Activated CD4-positive, alpha-beta T cell treated with anti-CD3 and anti-CD28 coated beads, Interleukin-2, amount 50 U/mL, for 4 hours (primary cell): ENCODE measurements around the gene CPLANE2.
"Not testable (repeated sequence)": the region's sequence is repeated elsewhere in the genome, so short reads cannot be mapped to it uniquely, and the experiment has no call there.

Source experiments
- DNase-seq, 2 experiments: peaks; one replicate each; pipeline ENCODE4 v3.0.0-alpha.2; 2020

Gene CPLANE2, protein sequence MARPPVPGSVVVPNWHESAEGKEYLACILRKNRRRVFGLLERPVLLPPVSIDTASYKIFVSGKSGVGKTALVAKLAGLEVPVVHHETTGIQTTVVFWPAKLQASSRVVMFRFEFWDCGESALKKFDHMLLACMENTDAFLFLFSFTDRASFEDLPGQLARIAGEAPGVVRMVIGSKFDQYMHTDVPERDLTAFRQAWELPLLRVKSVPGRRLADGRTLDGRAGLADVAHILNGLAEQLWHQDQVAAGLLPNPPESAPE

DNA sequence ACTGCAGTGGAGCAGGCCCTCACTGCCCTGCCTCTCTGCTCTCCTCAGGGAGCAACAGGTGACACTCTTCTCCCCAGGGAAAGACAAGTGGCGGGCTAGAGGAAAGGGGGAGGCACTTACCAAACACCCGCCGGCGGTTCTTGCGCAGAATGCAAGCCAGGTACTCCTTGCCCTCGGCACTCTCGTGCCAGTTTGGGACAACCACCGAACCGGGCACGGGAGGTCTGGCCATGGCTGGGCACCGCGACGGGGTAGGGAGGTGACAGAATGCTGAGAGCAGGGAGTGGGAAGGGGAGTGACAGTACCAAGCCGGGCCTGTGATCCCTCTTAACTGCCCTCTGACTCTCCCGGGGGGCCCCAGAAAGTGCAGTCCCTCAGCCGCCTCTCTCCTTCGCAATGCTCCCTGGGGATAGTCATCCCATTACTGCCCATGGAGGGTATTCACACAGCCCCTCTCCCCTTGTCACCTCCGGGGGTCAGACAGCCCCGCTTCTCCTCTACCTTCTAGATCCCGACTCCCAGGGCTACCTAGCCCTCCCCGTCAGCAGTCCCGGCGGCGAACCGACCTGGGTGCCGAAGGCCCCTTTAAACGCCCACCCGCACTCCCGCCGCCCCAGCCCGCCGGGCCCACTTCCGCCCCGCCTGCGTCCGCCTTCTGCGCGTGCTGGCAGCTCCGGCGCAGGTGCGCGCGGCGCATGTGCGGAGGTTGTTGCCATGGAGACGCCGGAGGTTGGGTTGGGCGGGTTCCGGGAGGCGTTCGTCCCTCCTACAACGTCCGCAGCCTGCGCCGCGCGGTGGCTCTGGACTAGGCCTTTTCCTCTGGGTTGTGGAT is at the start of gene CPLANE2:
Gene CPLANE2, minus strand, starts transcription at position 673 of the 832 bp plus-strand sequence. Its CDS starts 441 bp downstream, at position 232.
- DNase-seq, result peak; percentile 93

DNA sequence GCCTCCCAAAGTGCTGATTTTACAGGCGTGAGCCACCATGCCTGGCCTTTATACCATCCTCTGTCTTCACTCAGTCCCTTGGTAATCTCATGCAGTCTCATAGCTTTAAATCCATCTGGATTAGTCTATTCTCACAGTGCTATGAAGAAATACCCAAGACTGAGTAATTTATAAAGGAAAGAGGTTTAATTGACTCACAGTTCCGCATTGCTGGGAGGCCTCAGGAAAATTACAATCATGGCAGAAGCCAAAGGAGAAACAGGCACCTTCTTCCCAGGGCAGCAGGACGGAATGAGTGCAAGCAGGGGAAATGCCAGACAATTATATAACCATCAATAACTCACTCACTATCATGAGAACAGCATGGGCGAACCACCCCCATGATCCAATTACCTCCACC is 49.1 kb upstream of the CPLANE2 start:
- DNase-seq, result no peak

DNA sequence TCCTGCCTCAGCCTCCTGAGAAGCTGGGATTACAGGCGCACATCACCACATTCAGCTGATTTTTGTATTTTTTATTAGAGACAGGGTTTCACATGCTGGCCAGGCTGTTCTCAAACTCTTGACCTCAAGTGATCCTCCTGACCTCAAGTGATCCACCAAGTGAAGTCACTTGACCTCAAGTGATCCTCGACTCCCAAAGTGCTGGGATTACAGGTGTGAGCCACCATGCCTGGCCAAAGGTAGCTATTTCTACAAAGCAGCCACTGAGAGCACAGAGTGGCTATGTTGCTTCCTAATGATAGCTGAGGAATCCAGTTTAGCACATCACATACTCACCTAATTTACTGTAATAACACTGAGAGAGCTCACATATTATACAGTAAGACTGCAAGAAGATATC is 44.8 kb upstream of the CPLANE2 start:
- no peak for DNase-seq

DNA sequence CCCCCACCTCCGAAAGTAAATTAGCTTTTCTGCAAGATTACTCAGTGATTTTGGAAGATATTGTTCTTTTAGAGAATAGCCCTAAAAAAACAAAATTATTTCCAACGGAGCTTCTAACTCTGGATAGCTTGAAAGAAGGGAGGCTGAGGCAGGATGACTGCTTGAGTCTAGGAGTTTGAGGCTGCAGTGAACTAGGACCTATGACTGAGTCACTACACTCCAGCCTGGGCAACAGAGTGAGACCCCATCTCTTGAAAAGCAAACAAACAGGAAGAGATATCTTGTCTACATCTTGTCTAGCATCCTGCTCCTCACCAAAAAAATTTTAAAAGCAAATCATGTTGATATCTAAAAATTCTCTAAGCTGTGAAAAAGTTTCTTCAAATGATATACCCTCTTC is 42.2 kb upstream of the CPLANE2 start:
- no peak for DNase-seq

DNA sequence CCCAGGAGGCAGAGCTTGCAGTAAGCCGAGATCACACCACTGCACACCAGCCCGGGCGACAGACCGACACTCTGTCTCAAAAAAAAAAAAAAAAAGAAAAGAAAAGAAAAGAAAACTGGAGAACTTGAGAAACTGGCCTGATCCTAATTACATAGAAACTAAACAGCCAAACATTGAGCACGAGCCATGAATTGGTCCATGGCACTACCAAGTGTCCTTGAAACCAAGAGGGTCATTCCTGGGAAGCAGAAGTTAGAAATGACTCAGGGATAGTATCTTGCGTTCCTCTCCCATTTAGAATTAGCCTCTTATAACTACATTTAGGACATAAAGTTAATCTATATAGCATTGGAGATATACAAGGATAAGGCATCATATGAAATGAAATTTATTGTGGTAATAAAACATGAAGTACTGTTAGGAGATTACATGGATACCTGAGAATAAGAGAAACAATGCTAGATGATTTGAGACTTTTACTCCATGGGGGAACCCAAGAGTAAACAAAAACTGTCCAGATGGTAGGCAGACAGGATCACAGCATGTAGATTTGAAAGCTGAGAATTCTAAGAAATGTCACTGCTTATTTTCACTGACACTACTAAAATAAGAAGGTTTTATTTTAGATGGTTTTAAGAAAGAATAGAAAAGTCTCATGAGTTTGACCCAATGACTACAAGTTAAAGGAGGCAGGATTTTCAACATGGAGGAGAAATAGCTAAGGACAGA is 39.5 kb upstream of the CPLANE2 start:
- no peak for DNase-seq

DNA sequence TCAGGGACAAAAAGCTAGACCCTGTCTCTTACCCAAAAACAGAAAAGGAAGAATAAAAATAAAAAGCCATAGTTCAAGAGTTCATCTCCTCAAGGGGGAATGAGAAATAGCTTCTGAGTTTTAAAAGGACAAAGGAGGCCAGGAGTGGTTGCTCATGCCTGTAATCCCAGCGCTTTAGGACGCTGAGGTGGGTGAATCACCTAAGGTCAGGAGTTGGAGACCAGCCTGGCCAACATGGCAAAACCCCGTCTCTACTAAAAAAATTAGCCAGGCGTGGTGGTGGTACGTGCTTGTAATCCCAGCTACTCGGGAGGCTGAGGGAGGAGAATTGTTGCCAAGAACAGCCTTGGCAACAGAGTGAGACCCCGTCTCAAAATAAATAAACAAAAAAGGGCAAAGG is 38.6 kb upstream of the CPLANE2 start:
- no peak for DNase-seq

DNA sequence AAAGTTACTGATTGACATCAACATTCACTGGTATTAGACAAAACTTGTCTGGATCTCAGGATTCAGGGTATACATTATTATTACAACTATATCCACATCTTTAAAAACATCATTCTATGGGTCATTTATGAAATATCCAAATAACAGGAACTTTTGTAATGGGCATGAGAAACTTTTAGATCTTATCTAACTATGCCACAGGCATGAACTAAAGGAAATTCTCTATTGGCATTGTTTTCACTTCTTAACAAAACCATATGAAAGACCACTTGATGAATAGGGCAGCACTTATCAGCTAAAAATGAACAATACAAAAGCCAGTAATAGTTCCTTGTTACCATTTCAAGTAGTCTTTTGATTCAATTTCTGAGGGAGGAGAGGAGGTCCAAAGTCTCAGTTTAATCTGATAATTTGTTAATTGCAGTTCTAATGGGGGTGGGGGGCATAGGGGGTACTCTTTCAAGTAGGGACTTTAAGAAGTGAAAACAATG is 30.8 kb upstream of the CPLANE2 start:
- DNase-seq, result no peak

DNA sequence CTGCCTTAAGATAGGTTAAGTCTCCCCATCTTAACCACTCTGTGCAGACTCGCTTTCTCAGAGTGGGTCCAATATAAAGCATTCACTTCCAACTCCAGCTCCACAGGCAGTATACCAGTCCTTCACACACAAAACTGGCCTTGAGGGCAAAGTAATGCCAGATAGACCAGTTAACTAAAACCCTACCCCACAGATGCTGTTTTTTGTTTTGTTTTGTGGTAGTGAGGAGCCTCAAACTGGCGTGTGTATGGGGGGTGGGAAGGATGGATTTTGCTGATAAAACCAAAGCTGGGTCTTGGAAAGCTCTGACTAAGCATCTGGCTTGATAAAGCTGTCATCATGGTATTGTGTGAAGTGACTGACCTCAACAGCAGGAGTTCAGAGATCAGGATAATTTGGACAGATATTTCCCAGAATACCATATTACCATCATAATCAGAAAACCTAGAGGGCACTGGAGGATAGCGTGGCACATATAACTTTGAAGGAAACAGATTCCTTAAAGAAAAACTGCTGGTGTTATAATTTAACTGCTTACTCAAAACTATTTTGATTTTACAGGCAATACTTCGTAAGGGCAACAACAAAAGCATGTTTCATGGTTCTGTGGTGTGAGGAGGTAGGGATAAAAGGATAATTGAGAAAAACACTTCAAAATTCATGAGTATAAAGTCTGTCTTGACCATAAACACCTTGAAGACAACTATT is 29.6 kb upstream of the CPLANE2 start:
- no peak for DNase-seq

DNA sequence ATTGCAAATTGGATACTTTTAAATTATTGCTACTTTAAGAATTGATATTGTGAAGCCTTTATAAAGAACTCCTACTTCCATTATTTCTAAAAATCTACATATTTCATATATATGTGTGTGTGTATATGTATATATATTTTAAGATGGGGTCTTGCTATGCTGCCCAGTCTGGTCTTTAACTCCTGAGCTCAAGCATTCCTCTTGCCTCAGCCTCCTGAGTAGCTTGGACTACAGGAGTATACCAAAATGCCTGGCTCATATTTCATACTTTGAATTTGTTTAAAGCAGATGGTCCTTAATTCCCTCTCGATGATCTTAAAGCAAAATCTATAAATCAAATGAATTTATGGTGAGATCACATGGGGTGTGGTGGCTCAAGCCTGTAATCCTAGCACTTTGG is 25.1 kb upstream of the CPLANE2 start:
- DNase-seq, result no peak

DNA sequence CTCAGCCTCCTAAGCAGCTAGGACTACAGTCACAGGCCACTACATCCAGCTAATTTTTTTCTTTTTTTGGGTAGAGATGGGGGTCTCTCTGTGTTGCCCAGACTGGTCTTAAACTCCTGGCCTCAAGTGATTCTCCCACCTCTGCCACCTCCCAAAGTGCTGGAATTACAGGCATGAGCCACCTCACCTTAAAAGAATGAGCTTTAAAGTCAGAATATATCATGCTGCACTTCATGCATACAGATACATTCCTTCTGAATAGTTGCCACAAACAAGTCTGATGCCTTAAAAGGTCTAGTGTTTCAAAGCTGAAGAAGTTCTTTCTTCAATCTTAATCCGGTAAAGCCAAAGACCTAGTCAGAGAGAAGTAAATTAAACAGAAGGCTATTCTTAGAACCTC is 23.8 kb upstream of the CPLANE2 start:
- DNase-seq, result no peak

DNA sequence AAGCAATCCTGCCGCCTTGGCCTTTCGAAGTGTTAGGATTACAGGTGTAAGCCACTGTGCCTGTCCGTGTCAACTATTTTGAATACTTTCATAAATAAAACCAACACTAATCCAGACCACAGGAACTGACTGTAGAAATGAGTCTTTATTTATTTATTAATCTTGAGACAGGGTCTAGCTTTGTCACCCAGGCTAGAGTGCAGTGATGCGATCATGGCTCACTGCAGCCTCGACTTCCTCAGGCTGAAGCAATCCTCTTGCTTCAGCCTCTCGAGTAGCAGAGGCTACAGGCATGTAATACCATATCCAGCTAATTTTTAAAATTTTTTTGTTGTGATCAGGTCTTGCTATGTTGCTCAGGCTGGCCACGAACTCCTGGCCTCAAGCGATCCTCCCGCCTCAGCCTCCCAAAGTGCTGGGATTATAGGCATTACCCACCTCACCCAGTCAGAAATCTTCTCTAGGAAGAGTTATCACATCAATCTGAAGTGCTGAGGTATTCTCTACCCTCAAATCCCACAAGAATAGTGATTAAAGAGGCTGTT is 21.7 kb upstream of the CPLANE2 start:
- DNase-seq, result no peak

DNA sequence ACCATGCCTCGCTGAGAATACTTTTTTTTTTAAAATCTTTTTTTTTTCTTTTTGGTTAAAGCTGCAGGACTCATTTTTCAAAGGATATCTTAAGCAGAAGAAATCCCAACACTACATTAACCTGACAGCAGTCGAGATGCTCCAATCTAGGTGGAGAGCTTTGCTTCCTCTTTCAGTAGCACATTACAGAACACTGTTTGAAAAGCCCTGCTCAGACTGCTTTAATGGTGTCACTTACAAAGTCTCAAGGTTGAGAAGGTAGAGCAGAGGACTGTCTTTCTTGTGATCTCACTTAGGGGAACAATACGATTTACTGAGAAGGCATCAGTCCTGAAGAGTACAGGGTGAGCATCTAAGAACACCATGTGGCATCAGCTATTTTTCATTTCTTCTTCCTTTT is 21.0 kb upstream of the CPLANE2 start:
- no peak for DNase-seq

DNA sequence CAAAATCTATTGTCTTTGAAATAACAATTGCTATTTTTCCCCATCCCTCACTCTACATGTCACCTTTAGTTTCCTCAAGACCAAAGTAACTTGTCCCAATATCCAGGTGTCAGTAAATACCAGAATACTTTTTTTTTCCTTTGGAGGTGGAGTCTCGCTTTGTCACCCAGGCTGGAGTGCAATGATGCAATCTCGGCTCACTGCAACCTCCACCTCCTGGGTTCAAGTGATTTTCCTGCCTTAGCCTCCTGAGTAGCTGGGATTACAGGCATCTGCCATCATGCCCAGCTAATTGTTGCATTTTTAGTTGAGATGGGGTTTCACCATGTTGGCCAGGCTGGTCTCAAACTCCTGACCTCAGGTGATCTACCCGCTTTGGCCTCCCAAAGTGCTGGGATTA is 20.6 kb upstream of the CPLANE2 start:
- DNase-seq, result not testable (repeated sequence)

DNA sequence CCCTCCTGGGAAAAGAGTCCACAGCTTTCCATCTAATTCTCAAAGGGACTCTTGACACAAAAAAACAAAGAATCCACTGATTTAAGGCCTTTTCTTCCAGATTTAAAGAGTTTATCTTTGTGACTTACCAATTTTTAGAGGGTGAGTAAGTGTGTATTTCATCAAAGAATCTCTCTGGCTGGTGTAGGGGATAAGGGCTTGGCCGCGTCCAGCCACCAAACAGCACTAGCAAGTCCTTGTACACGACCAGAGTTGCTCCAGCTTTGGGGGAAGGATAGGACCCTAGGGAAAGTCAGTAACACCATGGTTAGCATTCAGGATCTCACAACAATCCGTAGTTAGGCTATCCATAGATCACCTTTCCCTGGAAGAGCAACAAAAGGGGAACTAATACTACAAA is 19.5 kb upstream of the CPLANE2 start:
- DNase-seq, result no peak

DNA sequence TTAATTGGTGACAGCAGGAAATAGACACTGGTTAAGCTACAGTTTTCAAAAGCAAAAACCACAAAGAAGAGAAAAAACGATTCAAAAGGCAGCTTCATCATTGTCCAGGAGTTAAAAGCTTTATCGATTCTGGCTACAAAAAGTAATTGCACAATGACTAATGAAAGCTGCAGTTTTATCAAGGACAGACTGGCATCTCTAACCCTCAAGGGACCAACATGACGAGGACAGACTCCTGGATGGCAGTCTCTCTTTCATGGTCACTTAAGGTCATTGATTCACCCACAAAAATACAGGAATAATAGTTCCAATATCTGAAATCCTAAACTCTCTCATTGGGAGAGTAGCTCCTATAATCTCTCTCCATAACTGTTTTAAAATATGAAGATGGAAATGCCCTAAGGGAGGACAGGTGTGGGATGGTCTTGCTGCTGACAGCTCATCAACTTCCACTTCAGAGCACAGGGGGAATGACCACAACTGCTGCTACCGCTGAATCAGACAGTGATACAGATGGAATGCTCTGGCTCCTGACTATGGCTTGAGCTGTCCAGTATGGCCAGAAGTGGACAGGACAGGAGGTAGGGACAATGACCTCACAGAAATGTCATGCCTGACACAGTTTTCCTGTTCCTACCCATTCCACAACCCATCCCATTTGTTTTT is 17.4 kb upstream of the CPLANE2 start:
- DNase-seq, result no peak

DNA sequence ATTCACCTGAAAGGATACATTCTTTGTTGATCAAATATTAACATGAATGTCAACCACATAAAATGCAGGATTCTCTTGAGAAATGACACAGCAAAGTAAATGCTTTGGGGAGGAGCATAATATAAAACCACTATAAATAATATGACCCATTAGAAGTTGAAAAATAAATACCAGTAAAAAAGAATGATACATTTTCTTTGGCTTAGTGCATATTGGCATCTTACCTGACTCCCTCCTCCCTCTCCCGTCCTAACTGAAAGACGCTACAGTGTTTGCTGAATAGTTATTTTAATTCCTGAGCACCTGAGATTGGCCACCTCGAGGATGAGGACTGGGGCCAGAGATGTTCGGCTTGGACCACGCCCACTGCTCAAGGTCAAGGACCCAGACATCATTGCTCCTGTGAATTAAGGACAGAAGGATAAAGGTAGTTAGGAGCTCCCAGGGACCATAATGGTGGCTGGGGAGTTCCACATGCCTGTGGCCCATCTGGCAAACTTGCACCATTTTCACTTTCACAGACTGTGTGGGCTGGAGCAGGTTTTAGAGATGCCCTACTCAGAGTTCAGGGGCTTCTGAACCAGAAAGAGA is 16.4 kb upstream of the CPLANE2 start:
- DNase-seq, result no peak

DNA sequence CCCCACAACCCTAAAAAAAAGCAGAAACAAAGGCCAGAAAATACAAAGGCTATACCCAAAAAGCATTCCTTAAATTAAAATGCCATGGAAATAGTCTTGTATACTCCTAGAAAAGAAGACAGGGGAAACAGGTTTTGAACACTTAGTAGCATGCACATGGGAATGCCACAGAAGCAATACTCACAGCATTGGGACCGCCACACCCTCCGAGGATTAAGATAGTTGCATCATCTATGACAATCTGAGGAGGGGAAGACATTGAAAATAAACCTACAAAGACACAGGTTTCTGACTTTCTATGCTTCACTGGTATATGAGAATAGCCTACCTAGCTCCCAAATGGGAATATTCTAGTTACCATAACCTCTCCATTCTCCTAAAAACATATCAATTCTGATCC is 15.9 kb upstream of the CPLANE2 start:
- DNase-seq, result no peak

DNA sequence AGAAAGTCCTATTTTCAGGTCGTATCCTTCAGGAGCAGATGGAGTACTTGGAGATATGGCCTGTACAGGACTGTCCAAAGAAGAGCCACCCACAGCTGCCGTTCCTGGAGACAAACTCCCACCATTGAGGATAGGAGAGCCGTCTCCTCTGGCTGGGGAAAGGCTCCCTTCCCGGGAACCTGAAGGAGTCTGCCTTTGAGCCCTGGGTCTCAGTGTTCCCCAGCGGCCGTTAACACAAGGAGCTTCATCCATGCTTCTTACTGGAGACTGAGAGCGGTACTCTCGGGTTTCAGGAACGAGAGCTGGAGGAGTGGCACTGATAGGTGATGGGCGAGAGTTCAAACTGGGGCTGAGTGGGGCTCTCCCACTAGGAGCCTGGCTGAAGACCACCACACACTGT is 14.4 kb upstream of the CPLANE2 start:
- no peak for DNase-seq

DNA sequence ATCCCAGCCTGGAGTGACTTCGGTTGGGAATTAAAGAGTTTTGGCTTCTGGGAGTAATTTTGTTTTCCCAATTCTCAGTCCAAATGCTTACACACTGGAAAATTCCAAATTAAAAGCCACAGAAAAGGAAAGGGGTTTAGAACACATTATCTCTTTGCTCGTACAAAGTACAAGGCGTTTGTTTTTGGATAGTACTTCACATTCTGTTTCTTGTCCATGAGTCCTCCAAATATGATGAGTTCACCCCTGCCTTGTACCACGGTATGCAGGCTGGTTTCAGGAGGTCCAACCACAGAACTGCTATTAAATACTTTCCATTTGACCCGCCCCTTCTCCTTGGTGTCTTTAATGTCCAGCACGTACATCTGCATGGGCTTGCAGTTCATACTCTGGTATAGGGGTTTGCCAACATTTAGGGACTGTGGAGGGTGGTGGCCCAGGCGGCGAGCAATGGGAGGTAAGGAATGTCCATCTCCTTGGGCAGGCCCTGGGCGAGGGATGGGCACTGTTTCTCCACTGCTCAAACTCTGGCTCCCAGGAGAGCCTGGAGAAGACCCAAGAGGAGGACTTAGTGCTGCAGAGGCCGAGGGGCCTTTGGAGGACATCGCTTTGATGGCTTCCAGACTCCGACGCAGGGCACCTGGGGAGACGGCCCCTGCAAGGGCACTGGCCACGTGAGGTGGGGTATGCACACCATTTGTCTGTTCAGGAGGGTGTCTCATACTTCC is 13.7 kb upstream of the CPLANE2 start:
- DNase-seq, result no peak

DNA sequence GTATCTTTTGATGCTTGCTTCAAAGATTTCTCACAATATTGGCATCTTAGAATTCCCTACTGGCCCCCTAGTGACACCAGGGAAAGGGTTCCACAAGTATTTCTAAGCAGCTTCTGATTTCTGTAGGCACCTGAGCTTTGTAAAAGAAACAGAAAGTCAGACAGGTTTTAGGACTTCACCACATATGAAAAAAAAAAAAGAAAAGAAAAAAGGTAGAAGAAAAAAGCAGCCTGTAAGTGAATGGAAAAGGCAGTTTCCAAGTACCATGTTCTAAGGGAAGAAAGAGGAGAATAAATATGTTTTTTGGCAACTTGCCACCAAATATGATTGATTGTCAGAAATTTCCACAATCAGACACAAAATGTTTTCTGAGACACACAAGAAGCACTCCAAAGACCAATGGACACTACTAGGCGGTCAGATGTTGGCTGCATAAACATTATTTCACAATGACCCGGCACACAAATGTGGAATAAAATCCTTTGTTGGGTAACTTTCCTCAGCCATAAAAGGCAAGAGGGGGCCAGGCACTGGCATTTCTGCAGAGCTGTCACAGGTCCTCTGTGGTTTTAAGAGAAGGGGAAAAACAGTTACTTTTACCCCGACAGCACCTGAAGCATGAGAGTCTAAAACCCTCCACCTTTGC is 12.7 kb upstream of the CPLANE2 start:
- no peak for DNase-seq
